NB4 (cell line): ENCODE measurements around the gene KPTN.

Experiments
- DNase-seq: peaks from one replicate; pipeline ENCODE4 v3.0.0; 2010; ENCODE audit warnings: low read depth
- H3K4me3 ChIP-seq: one replicate; pipeline ENCODE4 v1.5.1; 2011; ENCODE audit warnings: mild to moderate bottlenecking, low read depth, low read length, moderate library complexity
- MYC ChIP-seq: IDR thresholded peaks from 2 replicates; pipeline ENCODE4 v1.6.1; 2011; ENCODE audit warnings: low read depth, low read length
- POLR2A ChIP-seq: IDR thresholded peaks from 2 replicates; pipeline ENCODE4 v1.6.1; 2011; ENCODE audit warnings: mild to moderate bottlenecking; ENCODE audit not compliant: insufficient read length; ENCODE audit errors: extremely low read depth
- TF ChIP-seq, protein P1 (sequence below): IDR thresholded peaks from one replicate; pipeline ENCODE4 v1.5.1; 2012; ENCODE audit warnings: low read depth, low read length
- TF ChIP-seq, protein P2 (sequence below): IDR thresholded peaks from 2 replicates; pipeline ENCODE4 v1.6.1; 2011; ENCODE audit warnings: low read depth, low read length

KPTN gene

DNA sequence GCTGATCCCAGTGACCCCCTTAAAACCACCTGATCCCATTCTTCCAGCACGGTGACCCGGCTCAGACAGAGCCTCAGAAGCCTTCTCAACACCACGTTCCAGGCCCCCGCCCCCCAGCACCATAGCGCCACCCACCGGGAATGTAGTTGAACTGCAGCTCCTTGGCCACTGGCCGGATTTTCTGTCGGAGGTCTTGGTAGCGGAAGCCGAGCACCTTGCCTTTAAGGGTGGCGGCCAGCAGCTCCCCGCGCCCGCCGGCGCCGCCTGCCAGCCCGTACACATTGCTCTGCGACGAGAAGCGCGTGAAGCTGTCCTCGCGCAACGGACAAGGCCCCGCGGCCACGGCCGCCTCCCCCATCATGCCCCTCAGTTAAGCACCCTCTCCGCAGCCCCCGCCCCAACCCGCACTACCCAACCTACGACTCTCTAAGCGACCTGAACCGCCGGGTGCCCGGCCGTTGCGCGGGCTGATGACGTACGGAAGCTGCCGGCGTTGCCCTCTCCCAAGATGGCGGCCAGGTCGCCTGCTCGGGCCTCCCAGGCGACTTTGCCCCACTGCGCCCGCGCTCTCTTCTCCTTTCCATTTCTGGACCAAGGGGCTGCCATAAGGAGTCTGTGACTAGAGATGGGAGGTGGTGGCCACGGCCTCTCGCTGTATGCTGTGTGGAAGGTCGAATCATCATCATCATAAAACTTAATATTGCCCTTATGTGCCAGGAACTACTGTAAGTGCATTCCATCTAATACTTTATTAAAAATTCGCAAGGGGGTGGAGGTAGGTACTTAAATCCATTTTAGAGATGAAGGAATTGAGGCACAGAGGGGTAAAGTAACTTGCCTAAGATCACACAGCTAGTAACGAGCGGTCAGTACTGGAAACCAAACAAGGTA is at the start of gene KPTN:
TSS of gene KPTN (minus strand) at position 420 of the 891 bp plus-strand sequence. CDS start at position 361, 59 bp downstream.
- DNase-seq, result peak; percentile 100
- TF ChIP-seq MYC, result peak; percentile 93
- TF ChIP-seq POLR2A, result peak; percentile 85
- TF ChIP-seq, protein P1, sequence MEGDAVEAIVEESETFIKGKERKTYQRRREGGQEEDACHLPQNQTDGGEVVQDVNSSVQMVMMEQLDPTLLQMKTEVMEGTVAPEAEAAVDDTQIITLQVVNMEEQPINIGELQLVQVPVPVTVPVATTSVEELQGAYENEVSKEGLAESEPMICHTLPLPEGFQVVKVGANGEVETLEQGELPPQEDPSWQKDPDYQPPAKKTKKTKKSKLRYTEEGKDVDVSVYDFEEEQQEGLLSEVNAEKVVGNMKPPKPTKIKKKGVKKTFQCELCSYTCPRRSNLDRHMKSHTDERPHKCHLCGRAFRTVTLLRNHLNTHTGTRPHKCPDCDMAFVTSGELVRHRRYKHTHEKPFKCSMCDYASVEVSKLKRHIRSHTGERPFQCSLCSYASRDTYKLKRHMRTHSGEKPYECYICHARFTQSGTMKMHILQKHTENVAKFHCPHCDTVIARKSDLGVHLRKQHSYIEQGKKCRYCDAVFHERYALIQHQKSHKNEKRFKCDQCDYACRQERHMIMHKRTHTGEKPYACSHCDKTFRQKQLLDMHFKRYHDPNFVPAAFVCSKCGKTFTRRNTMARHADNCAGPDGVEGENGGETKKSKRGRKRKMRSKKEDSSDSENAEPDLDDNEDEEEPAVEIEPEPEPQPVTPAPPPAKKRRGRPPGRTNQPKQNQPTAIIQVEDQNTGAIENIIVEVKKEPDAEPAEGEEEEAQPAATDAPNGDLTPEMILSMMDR, result peak; percentile 100
- TF ChIP-seq, protein P2, sequence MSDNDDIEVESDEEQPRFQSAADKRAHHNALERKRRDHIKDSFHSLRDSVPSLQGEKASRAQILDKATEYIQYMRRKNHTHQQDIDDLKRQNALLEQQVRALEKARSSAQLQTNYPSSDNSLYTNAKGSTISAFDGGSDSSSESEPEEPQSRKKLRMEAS, result peak; percentile 93
- H3K4me3 ChIP-seq, result peak within 1 kb of the TSS; percentile 64

DNA sequence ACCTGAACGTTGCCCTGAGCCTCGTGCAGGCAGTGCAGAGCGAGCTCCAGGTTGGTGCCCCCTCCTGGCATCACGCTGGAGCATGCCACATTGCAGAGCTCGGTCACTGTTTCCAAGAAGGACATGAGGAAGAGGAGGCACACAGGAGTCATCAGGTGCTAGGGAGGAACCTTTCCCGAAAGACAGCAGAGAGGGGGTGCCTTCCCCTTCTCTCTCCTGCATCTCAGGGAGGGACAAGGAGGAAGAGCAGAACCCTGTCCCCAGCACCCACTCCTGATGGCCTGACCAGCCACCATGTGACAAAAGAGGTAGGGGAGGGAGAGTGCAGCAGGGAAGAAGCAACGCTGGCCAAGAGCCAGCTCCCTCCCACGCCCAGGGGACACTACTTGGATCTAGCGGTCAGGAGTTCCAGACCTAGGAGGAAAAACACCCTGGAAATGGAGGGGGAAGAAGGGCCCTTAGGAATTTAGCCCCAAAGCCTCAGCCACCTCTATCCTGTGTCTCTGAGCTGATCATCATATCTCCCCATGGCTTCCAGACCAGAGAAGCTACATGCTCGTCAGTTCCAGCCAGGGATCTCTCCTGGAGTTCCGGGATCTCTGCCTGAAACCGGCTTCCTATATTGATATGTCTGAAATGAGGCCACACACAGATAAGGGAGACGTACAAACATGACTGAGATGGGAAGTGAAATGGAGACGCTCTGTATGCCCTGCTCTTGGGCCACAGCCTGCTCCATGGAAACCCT is 47.8 kb upstream of the KPTN start:
- no peak overlapping the region for H3K4me3 ChIP-seq
- peak; percentile 14 for DNase-seq
- TF ChIP-seq MYC, result no peak
- TF ChIP-seq, protein P2, result no peak
- TF ChIP-seq, protein P1, result peak; percentile 14
- no peak for TF ChIP-seq POLR2A

DNA sequence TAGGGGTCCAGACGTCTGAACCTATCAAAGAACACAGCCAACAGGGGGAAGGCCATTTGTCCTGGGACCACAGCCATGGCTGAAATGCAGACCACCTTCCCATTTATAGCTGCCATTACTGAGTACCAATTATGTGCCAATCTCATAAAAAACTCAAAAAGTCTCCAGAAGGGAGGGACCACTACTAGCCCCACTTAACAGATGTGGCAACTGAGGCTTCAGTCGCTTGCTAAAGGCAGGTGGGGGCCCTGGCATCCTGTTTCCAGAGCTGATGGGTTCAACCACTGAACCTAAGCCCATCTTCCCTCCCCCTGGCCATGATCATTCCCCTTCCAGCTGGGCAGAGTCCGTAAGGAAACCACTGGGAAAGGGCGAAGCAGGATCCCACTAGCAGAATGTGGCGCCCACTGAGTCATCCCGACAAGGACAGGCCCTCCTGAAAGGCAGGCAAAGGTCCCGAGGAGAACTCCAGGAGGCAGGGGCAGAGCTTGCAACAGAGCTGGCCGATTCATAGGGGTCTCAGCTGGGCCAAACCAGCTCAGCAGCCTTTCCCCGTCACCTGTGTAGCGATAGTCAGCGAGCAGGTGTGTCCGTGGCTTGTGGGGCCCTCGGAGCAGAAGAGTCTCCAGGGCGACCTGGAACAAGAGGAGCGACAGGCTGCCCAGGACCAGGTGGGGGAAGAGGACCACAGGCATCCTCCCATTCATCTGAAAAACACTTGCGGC is 45.2 kb upstream of the KPTN start:
- TF ChIP-seq, protein P2, result no peak
- TF ChIP-seq MYC, result no peak
- TF ChIP-seq, protein P1, result no peak
- TF ChIP-seq POLR2A, result no peak
- DNase-seq, result no peak
- no peak overlapping the region for H3K4me3 ChIP-seq

DNA sequence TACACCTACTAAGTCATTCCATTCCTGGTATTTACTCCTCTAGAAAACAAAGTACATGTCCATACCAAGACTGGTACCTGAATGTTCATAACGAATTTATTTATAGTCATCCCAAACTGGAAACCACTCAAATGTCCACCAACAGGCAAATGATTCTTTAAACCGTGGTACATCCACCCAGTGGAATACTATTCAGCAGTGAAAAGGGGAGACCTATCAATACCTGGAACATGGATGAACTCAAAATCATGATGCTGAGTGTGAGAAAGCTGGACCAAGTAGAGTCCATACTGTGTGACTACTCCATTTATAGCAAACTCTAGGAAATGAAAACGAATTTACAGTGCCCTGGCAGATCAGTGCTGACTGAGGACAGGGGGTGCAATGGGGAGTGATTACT is 42.8 kb upstream of the KPTN start:
- H3K4me3 ChIP-seq, result no peak overlapping the region
- DNase-seq, result no peak
- TF ChIP-seq POLR2A, result no peak
- no peak for TF ChIP-seq MYC
- TF ChIP-seq, protein P2, result no peak
- TF ChIP-seq, protein P1, result no peak

DNA sequence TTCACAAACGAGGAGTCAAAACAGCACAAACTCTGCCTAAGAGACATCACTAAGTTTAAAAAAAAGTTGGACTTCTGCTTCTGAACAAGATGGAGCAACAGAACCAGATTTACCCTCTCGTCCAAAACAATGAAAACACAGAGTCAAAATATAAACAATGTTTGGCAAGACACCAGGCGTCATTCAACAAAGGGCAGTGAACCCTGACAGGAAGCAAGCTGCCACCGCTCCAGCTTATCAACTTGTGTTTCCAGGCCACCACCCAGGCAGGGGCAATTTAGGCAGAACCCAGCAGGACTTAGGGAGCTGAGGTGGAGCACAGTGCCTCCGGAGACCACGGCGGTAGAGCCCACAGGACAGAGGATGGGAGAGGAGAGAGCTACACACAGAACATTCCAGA is 39.5 kb upstream of the KPTN start:
- no peak for DNase-seq
- H3K4me3 ChIP-seq, result no peak overlapping the region
- TF ChIP-seq POLR2A (no peak), MYC (no peak)
